NCI-H187 (cell line): Measurements from ENCODE around the gene ST6GAL2.

Experiments
- DNase-seq, 2 experiments: peaks; one replicate each; lab custom pipeline; 2025; lab: John Stamatoyannopoulos, UW

The ST6GAL2 gene

DNA sequence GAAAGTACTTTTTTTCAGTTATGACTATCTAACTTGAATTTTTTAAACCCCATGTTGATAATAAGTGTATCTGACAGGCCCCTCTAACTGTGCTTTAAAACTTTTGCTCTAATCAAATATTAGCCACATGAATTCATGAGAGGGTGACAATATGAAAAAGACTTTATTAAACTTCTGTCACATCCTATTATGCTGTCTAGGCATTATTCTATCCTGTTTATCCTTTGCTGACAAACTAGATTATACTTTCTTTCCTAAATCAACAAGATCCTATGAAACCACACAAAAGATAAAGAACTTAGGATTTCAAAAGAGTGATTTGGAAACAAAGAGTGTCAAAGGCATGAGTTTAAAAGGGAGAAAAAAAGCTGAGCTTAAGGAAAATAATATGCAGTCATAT lies 57.8 kb downstream of the ST6GAL2 start:
- DNase-seq = no peak

DNA sequence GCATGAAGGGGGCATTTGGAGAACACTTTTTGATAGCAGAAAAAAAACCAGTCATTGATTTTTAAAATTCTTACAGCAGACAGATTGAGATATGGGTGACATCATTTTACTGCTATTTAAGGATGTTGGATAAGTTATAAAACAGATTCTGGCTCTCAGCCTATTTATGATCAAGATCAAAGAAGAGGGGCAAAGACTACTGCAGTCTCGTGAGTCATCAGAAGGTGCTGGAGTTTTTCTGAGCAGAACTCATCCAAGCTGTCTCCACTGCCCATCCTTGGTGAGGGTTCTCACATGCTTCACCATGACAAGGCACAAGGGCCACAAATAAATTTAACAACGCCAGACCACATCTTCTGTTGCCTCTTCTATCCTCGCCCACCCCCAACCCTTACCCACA lies 58.8 kb downstream of the ST6GAL2 start:
- no peak for DNase-seq

DNA sequence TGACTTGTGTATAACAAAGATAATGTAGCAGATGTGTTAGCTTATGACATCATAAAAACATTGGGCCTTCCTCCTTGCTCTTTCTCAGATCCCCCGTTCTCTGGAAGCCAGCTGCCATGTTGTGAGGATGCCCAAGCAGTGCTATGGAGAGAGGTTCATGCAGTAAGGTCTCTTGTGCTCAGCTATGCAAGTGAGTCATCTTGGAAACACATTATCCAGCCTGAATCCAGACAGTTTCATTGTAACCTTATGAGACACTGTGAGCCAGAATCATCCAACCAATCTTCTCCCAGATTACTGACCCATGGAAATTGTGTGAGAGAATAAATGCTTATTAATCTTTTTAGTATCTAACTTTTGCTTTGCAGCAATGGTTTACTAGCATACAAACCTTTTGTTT lies 60.8 kb downstream of the ST6GAL2 start:
- DNase-seq = no peak

DNA sequence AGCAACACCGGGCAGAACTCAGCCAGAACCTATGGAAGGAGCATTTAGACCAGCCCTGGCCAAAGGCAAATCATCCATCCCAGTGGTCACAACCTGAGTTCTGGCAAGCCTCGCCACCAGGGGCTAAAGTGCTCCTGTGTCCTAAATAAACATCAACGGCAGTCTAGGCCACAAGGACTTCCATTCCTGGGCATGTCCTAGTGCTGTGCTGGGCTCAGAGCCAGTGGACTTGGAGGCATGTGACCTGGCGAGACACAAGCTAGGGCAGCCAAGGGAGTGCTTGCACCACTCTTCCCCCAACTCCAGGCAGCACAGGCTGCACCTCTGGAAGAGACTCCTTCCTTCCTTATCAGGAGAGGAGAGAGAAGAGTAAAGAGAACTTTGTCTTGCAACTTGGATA lies 69.0 kb downstream of the ST6GAL2 start:
- DNase-seq = no peak

DNA sequence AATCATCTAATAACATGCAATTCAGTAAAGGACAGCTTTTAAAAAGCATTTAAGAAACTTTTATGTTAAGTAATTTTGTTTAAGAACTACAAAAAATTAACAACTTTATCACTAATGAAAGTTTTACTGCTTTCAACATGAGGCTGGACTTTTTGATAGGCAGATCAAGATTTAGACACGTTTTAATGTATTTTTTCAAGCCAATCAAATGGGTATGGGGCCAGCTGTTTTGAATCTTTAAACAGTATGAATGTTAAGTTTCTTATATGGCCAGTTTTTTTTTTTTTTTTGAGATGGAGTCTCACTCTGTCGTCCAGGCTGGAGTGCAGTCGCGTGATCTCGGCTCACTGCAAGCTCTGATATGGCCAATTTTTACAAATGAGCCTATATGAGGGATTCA lies 73.1 kb downstream of the ST6GAL2 start:
- DNase-seq = no peak

- DNase-seq = no peak
These were observed 73.6 kb downstream of the ST6GAL2 start for GRCh38 chr2:106812383-106812782.

DNA sequence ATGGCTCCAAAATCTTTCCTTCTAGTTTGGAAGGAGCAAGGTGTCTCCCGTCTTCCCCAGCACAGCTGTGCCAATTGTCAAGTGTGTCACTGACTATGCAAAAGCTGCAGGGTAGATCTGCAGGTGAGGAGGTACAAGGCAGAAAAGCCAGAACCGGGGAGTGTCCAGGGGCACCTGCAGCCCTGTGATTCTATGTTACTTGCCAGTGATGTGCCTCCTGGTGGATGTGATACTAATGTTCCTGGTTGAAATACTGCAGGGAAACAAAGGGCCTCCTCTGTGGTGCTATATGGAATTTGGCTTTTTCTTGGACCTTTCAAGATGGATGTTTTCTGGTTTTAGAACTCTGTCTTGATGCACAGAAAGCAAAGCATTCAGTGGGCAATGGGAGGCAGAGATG lies 80.3 kb downstream of the ST6GAL2 start:
- no peak for DNase-seq

GRCh38 chr2:106804161-106804560 lies 81.8 kb downstream of the ST6GAL2 start:
- DNase-seq = no peak

DNA sequence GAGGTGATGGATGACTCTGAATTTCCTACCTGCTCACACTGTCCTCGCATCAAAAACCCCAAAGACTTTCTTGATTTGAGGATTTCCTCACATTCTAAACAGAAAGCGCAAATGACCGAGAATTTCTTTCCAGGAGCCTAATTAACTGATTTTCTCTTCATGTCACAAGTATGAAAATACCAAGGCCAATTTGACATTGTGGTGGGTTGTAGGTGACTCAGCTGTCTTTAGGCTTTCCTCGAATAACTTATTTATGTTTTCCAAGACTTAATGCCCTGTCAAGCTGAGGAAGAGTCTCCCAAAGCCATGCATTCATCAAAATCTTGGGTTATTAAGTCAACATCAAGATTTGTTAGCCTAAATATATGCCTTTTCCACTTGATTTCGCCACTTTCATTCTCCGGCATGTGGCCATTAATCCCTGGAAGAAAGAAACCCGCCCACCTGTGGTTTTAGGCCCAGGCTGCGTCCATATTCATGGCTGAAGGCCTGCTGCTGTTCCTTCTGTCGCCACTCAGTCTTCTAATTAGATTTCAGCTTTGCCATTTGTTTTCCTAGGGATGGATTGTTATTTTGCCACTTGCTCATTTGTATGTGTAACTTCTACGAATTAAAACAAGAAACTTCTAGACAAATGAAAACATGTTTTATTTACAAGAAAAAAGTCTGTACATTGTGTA lies 84.9 kb downstream of the ST6GAL2 start:
- DNase-seq = no peak

DNA sequence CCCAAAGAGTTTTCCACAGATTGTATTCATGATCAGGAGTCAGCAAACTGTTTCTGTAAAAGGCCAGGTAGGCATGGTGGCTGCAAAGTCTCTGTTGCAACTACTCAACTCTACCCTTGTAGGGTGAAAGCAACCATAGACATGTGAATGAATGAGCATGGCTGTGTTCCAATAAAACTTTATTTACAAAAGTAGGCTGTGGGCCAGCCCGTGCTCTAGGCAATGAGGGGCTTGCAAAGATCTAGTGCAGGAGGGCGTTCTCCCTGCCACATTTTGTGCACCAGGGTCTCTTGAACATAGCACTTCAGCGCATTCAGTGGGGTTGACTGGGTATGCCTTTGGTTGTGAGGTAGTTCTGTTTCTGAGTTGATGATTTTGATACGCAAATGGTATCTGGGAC lies 85.8 kb downstream of the ST6GAL2 start:
- no peak for DNase-seq

- no peak for DNase-seq
These were observed 87.0 kb downstream of the ST6GAL2 start for GRCh38 chr2:106798826-106799552.

- DNase-seq = no peak
These were observed 88.5 kb downstream of the ST6GAL2 start for GRCh38 chr2:106797494-106797893.

- no peak for DNase-seq
These were observed 93.3 kb downstream of the ST6GAL2 start for GRCh38 chr2:106792671-106793070.

- DNase-seq = no peak
These were observed 96.8 kb downstream of the ST6GAL2 start for GRCh38 chr2:106789185-106789584.

DNA sequence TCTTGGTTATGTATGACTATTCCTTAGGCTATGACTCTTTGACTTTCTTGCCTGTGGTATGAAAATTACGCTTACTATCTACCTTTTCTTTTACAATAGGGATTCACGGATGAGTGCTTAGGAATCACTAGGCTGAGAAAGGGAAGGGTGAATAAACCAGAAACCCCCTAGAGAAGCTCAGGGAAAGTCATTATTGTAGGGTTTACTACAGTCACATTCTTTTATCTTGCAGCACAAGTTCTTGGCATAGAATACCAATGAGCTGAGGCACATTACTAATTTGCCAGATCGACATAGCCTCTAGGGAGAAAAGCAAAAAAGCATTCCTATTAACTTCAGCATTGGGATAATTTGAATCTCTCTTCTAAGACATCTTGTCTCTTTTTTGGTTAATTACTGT lies 103.3 kb downstream of the ST6GAL2 start:
- DNase-seq = no peak

- no peak for DNase-seq
These were observed 104.8 kb downstream of the ST6GAL2 start for GRCh38 chr2:106781196-106781595.

DNA sequence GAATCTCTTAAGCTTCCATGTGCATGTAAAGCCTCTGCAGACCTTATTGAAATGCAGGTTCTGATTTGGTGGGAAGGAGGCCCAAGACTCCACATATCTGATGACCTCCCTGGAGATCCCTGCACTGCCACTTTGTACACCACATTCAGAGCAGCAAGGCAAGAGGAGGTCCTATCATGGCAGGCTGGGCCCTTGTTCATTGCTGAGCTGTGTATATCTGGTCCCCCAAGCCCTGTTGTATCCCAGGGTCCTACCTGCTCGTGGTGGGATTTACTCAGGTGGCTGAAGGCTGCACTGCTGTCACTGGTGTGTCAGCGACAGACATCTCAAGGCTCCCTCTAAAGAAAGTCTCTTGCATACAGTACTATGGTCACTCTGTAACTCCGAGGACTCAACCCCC lies 114.2 kb downstream of the ST6GAL2 start:
- no peak for DNase-seq

DNA sequence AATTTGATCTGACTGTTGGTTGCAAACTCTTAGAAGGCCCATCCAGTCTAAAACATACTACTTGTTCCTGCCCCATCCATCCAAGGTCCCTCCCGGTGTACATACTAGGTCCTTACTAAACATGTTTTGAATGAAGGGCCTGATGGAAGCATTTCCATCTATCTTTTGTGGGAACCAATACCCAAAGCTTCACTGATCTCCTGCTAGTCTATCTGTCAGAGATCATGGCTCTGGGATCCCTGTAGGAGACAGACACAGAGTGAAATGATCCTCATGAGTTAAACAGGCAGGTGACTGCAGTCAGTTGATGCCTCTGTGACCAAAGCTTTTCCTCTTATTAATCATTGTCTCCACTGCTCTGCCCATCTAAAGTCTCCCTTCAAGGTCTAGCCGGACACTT lies 115.0 kb downstream of the ST6GAL2 start:
- DNase-seq = no peak

- DNase-seq = no peak
These were observed 121.4 kb downstream of the ST6GAL2 start for GRCh38 chr2:106764614-106765013.

- DNase-seq = no peak
These were observed 126.0 kb downstream of the ST6GAL2 start for GRCh38 chr2:106759966-106760365.

DNA sequence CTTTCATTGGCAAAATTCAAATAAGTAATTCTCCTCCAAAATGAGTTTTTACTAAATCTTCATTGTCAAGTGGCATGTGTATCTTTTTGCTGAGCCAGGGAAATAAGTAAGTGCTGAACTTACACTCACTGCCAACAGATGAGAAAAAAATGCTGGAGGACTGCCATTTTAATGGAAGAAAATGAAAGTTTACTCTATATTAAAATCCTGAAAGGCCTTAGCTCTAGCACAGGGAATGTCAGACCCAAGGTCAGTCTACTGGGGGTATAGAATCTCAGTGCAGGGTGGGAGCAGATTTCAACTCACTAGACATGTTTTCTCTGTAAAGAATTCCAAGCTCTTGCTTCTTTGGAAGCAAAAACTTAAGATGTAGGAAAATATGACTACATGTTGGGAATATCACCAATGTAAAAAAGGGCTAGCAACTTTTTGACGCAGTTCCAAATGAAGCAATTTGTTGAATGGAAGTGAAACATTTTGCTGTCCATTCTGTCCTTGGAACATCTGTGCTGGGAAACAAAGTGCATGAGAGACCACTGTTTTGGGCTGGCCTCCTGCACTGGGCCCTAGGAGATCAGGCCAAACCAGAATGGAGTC lies 127.0 kb downstream of the ST6GAL2 start:
- DNase-seq = no peak
